IMR-90 (cell line): ENCODE results near the gene P2RX5.

Experiments
- CEBPB ChIP-seq: IDR thresholded peaks from 2 replicates; pipeline ENCODE4 v1.6.1; 2012; ENCODE audit warnings: low read depth, low read length, improper control_type of control experiment
- CHD1 ChIP-seq: IDR thresholded peaks from 2 replicates; pipeline ENCODE4 v1.6.1; 2012; ENCODE audit warnings: low read depth, low read length, improper control_type of control experiment
- CTCF ChIP-seq: conservative IDR thresholded peaks from 2 replicates; pipeline ENCODE4 v1.5.1; 2012; ENCODE audit warnings: mild to moderate bottlenecking, low read depth, low read length, improper control_type of control experiment
- MAFK ChIP-seq: IDR thresholded peaks from 2 replicates; pipeline ENCODE4 v1.6.1; 2012; ENCODE audit warnings: low read depth, low read length, improper control_type of control experiment
- MAZ ChIP-seq: IDR thresholded peaks from 2 replicates; pipeline ENCODE4 v1.6.1; 2012; ENCODE audit warnings: low read depth, mild to moderate bottlenecking, low read length, improper control_type of control experiment, moderate library complexity, borderline replicate concordance
- MXI1 ChIP-seq: IDR thresholded peaks from 2 replicates; pipeline ENCODE4 v1.6.1; 2012; ENCODE audit warnings: low read depth, mild to moderate bottlenecking, low read length, moderate library complexity, borderline replicate concordance
- NFE2L2 ChIP-seq: fragments of 150-350 bp; IDR thresholded peaks from 2 replicates; pipeline ENCODE4 v1.6.1; 2016; ENCODE audit warnings: low read depth, mild to moderate bottlenecking, low read length
- POLR2A ChIP-seq: IDR thresholded peaks from 2 replicates; pipeline ENCODE4 v1.6.1; 2012; ENCODE audit warnings: mild to moderate bottlenecking, low read depth, low read length
- RAD21 ChIP-seq: IDR thresholded peaks from 2 replicates; pipeline ENCODE4 v1.6.1; 2012; ENCODE audit warnings: low read length, improper control_type of control experiment
- SMC3 ChIP-seq: fragments of 150-350 bp; IDR thresholded peaks from 2 replicates; pipeline ENCODE4 v1.6.1; 2016; ENCODE audit warnings: low read depth, mild to moderate bottlenecking, antibody characterized with exemption, low read length, moderate library complexity

DNA sequence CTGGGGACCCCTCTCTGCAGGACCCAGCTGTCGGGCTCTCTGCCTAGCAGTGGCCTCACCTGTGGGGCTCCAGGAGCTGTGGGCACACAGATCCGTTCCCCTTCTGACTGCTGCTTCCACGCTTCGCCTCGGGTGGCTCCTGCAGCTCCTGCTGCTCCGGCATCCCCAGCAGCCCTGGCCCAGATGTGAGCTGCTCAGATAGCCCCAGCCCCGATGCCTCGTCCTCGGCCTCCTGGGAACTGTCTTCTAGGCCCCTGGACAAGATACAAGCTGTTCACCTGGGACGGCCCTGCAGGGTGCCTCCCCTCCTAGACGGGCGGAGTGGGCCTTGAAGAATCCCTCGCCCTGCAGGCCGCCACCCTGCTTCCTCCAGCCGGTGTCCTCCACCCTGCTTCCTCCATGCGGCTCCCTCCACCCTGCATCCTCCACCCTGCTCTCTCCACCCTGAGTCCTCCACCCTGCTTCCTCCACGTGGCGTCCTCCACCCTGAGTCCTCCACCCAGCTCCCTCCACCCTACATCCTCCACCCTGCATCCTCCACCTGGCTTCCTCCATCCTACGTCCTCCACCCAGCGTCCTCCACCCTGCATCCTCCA lies 16.3 kb downstream of the P2RX5 start:
- TF ChIP-seq CTCF (no peak), CHD1 (no peak), MAFK (no peak), POLR2A (no peak), MXI1 (no peak), RAD21 (no peak), CEBPB (no peak), SMC3 (no peak), NFE2L2 (no peak), MAZ (no peak)
